H4 (cell line): ENCODE data around the gene HK2. TPM values are rescaled to one million over a fixed set of nuclear protein-coding genes. Genes with fewer than 3 reads are reported as not detected.
"Not testable (repeated sequence)": the region's sequence is repeated elsewhere in the genome, so short reads cannot be mapped to it uniquely, and the experiment has no call there.

ENCODE experiments used
- DNase-seq: peaks from one replicate; pipeline ENCODE4 v3.0.0-alpha.2; 2015; ENCODE audit warnings: low spot score
- total RNA-seq: library from RNA; depleted of rRNA; stranded (reverse); fragments of >200 nt; shearing (Covaris generic); gene quantifications from 2 replicates; pipeline ENCODE4 v1.2.3, GENCODE V29; 2014

The HK2 gene
- total RNA-seq, 1 experiment from 2014 or later, result 6.0 TPM

DNA sequence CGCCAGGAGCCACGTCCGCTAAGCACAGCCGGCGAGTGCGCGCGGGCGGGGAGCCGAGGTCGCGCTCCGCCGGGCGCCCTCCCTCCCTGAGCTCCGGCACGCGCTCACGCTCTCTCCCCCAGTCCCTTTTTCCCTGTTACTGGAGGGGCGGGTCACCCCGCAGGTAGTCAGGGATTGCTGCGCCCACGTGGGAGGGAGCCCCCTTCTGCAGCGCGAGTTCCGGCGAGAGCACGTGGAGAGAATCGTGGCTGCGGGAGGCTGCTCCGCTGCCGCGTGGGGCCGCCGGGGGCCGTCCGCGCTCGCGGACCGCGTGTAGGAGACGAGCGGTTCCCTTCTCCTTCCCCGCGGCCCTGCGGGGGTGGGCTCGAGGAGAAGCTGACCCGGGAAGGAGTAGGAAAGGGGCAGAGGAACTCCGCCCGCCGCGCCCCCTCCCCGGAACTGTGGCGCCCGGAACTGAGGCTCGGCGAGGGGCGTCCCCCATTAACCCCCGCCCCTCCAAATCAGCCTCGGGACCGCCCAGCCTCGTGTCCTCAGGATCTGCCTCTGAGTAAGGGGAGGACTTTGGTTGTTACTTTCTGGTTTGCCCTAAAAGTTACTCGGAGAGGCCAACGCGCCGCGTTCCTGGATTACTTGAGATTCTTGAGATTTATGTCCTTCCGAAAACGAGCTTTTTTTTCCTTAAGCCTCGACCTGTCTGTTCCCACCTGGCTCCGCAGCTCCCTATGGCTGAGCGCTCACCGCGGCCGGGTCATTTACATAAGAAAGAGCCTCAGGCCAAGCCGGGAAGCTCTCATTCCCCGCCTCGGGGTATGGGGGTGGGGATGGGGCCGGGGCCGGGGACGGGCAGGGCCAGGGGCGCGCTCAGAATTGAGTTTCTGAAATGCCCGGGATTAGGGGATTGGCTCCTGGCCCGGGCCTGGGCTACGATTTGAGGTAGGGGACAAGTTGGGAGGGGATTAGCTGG is 1.1 kb downstream of the HK2 start:
- DNase-seq, result peak; percentile 30

GRCh38 chr2:74835831-74836674 is 2.1 kb downstream of the HK2 start:
- peak; percentile 44 for DNase-seq

- DNase-seq, result no peak
These were observed 2.9 kb downstream of the HK2 start for GRCh38 chr2:74836675-74837401.

GRCh38 chr2:74841641-74842040 is 7.7 kb downstream of the HK2 start:
- DNase-seq, result no peak

GRCh38 chr2:74843433-74843832 is 9.5 kb downstream of the HK2 start:
- peak; percentile 55 for DNase-seq

DNA sequence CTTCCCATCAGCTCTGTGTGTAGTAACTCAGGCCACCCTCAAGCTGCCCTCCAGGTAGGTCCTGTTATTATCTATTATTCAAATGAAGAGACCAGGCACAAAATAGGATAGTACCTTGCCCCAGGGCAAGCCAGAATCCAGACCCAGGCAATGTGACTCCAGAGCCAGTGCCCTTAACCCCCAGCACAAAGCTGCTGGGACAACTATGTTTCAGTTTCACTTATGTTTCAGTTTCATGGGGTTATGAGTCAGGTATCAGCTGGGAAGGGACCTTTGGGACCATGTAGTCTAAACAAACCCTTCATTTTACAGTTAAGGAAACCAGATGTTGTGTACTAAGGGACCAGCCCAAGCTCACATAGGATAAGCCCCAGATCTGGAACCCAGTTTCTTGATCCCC is 10.0 kb downstream of the HK2 start:
- DNase-seq, result peak; percentile 90

- DNase-seq, result no peak
These were observed 10.8 kb downstream of the HK2 start for GRCh38 chr2:74844752-74845151.

GRCh38 chr2:74845217-74845751 is 11.4 kb downstream of the HK2 start:
- peak; percentile 92 for DNase-seq

- DNase-seq, result no peak
These were observed 12.1 kb downstream of the HK2 start for GRCh38 chr2:74845991-74846390.

DNA sequence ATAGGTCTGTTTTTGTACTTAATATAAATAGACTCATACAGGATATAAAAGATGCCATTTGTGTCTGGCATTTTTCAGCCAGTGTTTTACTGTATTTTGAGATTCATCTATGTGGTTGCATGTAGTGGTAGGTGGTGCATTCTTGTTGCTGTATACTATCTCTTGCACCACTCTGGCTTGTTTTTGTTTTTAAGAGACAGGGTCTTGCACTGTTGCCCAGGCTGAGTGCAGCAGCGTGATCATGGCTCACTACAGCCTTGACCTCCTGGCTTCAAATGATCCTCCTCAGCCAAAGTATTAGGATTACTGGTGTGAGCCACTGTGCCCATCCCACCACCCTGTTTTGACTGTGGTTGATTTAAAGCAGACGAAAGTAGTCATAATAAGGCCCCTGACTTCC is 12.6 kb downstream of the HK2 start:
- no peak for DNase-seq

DNA sequence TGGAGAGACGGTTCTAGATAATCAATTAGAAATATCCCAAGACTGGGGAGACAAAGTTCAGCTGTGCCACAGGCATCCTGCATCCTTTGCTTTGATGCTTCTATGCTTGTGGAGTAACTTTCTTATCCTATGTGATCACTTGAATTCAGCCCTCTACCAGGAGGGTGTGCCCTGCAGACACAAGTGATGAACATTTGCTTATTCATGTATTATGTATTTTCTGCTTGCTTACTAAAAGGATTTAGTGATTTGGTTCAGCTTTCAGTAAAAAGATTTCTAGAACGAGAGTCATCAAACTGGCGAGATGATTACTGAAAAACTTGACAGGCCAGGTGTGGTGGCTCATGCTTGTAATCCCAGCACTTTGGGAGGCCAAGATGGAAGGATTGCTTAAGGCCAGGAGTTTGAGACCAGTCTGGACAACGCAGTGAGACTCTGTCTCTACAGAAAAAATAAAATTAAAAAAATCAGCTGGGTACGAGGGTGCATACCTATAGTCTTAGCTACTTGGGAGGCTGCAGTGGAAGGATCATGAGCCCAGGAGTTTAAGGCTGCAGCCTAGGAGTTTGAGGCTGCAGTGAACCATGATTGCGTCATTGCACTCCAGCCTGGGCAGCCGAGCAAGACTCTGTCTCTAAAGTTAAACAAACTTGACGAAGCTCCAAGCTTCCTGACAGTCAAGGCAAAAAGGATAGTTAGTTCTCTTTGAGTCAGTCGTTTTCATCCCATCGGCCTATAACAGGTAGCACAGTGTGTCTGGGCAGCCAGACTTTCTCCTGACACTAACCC is 13.3 kb downstream of the HK2 start:
- DNase-seq, result no peak

GRCh38 chr2:74849228-74849892 is 15.4 kb downstream of the HK2 start:
- no peak for DNase-seq

DNA sequence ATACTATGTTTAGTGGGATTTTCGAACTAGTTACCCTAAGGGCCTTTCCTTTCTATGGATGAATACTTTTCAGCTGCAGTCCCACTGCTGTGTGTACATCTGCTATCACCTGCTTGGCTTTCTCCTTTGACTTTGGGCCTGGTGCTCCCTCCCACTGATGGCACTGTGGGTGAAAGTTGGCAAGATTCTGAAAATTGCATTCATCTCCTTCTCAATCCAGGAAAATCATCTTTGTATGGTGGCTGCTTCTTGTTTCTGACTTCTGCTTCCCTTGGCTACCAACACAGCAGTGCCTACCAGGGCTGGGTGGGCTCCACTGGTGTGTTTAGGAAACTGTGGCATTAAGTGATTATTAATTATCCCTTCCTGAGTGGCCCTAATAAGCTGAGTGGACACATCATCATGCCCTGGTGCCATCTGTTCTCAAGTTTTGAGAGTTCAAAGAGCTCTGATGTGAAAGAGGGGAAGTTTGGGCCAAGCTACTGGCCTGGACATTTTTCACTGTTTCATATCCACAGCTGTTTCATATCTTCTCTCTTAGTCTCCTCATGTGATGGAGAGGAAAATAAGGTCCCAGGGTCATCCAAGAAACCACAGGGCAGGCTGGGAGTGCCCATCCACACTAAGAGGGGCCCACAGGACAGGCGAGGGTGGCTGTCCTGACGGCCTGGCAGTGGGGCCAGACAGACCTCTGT is 16.7 kb downstream of the HK2 start:
- no peak for DNase-seq

GRCh38 chr2:74851191-74851566 is 17.3 kb downstream of the HK2 start:
- no peak for DNase-seq

- not testable (repeated sequence) for DNase-seq
These were observed 19.4 kb downstream of the HK2 start for GRCh38 chr2:74853360-74853759.

DNA sequence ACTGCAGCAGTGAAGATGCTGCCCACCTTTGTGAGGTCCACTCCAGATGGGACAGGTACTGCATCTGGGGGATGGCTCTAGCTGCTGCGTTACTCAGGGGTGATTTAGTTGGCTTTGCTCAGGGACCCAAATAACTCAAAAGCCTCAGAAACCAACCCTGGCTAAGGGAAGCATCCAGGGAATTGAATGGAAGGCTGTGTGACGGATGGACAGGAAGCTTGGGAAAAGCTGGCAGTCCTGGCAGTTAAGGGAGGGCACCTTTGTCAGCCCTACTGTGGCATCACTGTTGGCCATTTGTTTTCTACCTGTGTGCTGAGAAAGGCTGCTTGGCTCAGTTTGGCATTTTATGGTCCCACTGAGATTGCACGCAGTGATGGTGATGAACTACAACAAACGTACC is 20.5 kb downstream of the HK2 start:
- no peak for DNase-seq

DNA sequence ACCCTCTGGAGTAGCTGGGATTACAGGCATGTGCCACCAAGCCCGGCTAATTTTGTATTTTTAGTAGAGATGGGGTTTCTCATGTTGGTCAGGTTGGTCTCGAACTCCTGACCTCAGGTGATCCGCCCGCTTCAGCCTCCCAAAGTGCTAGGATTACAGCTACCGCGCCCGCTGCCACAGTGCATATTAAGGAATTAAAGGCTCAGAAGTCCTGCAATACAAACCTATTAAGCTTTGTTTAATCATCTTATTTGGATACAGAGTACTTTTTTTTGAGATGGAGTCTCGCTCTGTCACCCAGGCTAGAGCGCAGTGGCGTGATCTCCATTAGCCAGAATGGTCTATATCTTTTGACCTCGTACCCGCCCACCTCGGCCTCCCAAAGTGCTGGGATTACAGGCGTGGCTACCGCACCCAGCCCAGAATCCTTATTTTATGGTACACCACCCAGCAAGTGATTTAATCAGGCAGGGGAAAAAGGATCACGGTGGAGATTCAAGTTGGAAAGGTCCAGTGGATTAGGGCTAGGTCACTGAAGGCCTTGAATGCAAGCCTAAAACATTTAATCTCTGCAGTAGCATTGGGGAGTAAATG is 21.3 kb downstream of the HK2 start:
- not testable (repeated sequence) for DNase-seq

- DNase-seq, result no peak
These were observed 22.2 kb downstream of the HK2 start for GRCh38 chr2:74856004-74856578.

DNA sequence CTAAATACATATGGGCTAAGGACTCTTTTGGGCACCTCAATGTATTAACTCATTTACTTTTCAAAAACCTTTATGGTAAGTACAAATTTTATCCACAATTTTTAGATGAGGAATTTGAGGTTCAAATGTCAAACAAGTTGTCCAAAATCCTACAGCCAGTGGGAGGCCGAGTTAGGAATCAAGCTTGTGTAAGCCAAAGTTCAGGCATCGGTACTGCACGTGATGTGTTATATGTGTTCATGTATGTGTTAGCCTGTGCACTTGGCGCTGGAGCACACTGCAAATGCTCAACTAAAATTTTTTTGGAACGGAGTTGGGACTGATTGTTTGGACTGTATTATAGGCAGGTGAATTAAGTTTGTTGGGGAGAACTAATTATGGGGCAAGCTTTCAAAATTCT is 22.7 kb downstream of the HK2 start:
- no peak for DNase-seq
